Stimulated activated CD4-positive, alpha-beta T cell treated with anti-CD3 and anti-CD28 coated beads, Interleukin-1b, Interleukin-23, amount 100 ng/mL, for 24 hours (primary cell): ENCODE results near the gene ALDH3A1.
"Not testable (repeated sequence)": the region's sequence is repeated elsewhere in the genome, so short reads cannot be mapped to it uniquely, and the experiment has no call there.

ENCODE experiments used
- DNase-seq, 4 experiments: peaks; one replicate each; pipeline ENCODE4 v3.0.0-alpha.2; 2020; ENCODE audit warnings: low read depth in 4 of 4, low spot score in 1 of 4

ALDH3A1 gene

DNA sequence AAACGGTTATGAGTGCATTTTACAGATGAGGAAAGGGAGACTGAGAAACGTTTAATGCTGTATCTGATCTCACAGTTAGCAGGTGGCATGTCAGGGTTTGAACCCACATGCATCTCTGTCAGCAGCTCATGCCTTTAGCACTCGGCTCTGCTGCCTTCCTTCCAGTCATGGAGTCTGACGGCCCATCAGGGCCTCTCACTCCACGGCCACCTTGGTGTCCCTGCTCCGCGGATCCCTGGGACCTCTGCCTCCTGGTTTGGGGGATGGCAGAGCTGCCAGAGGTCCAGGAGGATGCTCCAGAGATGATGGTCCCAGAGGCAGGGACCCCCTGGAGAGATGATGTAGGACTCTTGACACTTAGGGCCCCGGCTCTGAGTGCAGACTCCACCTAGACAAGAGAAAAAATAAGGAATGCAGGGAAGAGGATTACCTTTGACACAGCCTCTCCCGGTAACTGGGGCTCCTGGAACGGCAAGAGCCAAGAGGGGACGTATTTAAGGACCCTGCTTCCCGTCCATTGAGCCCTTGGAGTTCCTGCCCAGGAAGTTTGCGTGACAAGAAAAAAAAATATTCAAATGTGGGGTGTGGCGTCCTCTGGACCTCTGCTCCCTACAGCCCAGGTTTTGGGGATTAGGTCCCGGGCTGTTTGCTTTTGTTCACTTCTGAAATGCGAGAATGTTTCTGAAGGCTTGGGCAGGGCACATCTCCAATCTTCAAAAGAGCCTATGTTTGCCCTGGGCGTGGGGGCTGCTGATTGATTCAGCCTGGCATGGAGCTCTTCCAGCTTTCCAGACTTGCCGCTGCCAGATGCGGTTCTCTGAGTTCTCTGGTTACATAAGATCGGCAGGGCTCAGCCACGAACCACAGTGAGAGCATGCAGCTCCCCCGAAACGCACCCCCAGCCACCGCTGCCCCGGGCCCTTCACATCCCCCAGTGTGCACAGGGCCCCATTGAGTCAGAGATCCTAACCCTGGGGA, at the start of gene ALDH3A1:
Gene ALDH3A1 (minus strand): TSS at position 470 of the 978 bp plus-strand sequence. CDS start 3,169 bp downstream, outside the sequence.
- no peak for DNase-seq

DNA sequence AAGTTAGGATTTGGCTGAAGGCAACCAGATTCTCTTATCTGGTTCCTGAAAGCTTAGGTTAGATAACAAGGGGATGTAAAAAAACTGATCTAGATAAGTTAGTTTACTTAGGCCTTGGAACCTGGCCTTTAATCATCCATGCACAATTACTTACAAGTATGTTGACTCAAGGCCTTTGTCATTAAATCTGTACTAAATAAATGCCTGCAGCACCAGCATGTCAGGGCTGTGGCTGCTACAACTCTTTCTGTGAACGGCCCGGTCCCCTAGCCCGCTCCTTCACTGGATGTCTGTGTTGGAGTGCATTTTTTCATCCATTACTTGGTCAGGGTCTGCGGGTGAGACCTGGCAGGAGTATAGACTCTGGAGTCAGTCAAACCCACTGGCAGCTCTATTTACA, 48.4 kb upstream of the ALDH3A1 start:
- no peak for DNase-seq

DNA sequence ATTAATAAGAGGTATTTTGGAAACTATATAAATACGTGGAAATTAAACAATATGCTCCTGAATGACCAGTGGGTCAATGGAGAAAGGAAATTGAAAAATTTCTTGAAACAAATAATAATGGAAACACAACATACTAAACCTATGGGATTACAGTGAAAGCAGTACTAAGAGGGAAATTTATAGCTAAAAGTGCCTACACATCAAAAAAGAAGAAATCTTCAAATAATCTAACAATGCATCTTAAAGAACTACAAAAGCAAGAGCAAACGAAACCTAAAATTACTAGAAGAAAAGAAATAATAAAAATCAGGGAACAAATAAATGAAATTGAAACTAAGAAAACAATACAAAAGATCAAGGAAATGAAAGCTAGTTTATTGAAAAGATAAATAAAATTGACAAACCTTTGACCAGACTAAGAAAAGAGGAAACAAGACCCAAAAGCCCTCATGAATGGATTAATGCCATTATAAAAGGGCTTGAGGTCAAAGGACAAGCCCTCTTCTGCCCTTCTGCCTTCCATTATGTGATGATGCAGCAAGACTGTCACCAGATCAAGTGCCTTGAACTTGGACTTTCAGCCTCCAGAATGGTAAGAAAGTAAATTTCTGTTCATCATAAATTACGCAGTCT, 43.9 kb upstream of the ALDH3A1 start:
- no peak for DNase-seq

DNA sequence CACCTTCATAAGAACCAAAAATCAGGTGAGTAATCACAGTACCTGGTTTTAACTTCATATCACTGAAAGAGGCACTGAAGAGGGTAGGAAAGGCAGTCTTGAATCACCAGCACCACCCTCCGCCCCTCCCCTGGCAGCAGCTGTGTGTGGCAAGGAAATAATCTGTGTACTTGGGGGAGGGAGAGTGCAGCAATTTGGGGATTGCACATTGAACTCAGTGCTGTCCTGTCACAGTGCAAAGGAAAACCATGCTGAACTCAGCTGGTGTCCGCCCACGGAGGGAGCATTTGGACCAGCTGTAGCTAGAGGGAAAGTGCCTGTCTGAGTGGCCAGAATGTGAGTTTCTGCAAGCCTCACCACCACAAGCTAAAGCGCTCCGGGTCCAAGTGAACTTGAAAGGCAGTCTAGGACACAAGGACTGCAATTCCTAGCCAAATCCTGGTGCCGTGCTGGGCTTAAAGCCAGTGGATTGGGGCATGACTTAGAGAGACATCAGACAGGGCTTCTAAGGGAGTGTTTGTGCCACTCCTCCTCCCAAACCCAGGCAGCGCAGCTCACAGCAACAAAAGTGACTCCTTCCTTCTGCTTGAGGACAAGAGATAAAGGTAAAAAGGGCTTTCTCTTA, 39.7 kb upstream of the ALDH3A1 start:
- no peak for DNase-seq

DNA sequence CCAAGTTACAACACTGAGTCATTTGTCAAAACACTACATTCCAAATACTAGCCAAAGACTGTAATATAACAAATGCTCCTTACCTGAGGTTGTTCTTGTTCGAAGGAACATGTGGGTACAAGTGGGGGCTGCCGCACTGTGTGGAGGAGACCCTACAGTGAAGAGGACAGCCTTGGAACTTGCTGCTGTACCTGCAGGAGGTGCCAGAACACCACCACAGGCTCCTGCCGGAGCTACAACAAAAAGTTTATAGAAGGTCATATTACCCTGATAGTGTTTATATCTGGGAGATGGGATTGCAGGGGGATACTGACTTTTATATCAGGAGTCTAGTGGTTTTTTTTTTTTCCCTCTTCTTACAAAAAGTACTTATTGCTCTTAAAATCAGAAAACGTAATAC, 37.8 kb upstream of the ALDH3A1 start:
- no peak for DNase-seq

DNA sequence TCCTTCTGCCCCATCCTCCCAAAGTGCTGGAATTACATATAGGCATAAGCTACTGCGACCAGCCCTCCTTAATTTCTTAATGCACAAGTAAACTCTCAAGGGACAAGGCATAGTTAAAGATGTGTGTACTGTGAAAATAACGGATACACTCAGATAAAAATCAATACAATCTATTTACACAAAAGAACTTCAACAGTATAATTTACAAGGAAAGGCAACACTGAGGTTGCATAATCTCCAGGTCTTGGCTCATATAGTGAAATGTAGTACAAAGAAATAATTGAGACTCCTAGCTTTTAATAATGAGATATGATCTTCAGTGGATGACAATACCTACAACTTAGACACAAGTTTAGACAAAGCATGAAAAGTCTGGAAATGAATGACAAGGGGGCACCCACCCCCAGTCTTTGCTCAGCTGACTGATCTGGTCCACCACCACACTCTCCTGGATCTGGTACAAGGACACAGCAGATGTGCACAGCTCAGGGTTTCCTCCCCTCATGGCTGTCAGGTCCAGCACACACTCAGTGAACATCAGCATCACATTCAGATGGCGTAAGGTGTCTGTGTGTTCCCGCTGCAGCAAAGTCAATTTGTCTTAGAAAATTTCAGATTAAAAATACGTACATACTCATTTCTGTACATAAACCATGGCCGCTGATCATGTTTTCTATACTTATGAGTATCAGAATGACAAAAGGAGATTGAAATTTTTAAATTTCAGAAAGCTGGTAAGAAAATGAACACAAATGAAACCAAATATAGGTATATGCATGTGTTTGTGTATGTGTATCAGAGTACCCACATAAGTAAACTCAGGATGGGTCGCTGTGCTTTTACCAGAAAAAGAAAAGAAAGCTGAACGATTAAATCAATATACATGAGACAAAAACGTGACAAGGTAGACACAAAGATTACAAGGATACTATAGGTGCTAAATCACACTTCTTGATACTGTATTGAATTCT, 33.7 kb upstream of the ALDH3A1 start:
- DNase-seq: no peak

DNA sequence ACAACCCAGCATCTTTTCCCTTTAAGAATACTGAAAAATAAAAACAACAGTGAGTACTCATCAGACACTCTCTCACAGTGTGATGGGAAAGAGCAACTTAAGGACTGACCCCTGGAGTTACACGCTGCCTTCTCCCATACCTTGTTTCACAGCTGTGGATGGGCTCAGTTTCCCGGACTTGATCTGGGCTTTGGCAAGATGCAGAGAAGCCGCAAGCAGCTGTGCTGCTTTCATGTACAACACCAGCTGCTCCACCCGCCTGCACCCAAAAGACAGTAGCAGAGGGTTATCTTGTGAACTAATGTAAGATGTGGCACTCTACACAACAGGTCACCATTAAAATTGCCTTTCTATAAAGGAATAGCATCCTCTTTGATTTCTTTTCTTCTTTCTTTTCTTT, 32.7 kb upstream of the ALDH3A1 start:
- no peak for DNase-seq

DNA sequence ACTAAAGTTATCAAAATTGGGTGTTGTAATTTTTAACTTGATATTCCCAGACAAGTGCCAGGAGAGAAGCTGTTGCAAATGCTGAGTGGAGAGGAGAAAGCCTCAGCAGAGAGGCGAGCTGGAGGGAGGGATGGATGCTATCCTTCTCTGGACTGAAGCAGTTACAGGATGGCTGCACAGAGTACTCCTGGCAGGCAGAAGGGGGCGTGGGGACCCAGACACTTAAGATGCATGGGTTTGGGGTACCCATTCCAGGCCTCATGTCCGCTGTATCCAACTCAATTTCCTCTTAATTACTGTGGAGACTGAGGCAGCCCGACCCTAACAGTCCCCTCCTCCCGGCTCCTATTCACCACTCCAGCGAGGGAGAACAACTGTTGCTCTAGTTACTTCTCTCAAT, 25.4 kb upstream of the ALDH3A1 start:
- DNase-seq: no peak

DNA sequence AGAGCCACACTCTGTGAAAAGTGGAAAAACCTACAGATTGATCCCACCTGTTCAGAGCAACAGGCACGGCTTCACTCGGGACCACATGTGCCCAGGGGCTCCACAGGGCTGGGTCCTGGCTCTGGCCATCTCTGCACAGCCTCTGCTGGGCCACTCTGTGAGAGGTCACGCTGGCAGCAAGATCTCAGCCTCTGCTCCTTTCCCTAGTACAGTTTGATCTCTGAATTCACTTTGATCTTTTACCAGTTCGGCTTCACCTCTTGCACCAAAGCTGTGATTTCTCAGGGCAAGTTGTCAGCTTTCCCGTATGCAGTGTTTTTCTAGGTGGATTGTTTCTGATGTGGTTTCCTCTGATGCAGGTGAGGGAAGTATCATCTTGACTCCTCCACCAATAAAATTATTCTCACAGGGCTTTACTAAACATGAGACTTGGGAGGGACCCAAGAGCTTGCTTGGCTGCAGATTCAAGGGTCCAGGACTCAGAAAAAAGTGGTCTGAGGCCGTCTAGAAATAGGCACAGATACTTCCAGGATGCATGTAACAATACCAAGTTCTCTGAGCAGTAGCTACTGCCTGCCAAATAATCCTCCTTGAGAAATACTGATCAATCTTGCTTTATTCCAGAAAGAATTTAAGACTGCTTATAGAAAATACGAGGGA, 24.0 kb upstream of the ALDH3A1 start:
- no peak for DNase-seq

DNA sequence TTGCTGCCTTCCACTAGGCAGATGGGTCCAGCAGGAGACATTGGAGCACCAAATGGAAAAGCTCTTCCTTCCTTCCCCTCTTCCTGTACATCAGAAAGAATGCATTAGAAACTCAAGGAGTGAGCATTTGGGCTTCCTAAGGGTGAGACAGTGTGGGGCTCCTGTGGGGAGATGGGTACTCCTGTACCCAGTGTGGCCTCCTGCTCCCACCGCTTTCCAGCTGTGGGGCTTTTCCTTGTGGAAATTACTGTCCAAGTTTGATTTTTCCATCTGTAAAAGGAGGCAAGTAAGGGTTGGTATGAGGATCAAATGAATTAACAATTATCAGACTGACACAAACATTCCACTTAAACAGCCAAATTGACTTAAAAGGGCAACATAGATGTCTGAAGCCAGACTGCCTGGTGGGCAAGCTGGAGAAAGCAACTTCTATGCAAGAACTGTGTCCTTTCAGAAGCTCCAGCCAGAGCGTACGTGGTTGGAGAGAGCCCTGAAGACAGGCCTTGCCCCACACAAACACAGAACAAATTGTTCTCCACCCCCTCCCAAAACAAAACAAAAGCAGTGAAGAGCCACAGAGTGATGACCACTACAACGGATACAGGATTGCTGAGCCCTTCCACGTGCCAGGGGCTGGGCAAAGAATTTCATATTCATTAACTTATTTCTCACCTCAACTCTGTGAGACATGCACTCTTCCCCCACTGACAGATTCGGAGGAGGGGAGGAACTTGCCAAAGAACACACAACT, 23.1 kb upstream of the ALDH3A1 start:
- no peak for DNase-seq

DNA sequence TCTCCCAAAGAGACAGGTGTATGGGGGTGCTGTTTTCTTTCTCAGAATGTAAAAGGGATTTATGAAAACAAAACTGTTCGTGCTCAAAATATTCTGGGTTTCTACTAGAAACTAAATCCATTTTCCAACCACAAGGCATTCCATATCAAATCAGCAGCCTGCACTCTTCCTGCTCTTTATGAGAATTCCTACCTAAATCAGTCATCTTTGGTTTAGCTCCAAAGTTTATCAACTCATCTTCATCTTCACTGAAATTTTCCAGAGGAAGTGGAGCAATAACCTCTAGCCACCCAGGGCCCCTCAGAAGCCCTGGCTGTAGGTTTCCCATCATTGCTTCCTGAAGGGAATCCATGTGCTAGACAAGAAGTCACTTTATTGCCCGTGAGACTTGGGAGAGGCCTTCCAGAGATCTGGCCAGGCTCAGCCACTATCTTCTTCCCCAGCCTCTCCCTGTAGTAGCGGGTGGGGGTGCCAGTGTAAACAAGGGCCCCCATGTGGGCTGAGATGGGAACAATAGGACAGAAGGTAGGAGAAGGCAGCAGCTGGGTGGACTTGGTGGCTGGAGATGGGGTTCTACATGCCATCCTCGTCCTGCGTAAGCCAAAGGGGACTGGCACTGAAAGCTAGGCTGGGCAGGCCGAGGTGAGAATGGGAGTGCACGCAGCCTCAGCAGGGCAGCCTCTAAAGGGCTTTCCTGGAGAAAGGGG, 22.0 kb upstream of the ALDH3A1 start:
- DNase-seq: no peak

DNA sequence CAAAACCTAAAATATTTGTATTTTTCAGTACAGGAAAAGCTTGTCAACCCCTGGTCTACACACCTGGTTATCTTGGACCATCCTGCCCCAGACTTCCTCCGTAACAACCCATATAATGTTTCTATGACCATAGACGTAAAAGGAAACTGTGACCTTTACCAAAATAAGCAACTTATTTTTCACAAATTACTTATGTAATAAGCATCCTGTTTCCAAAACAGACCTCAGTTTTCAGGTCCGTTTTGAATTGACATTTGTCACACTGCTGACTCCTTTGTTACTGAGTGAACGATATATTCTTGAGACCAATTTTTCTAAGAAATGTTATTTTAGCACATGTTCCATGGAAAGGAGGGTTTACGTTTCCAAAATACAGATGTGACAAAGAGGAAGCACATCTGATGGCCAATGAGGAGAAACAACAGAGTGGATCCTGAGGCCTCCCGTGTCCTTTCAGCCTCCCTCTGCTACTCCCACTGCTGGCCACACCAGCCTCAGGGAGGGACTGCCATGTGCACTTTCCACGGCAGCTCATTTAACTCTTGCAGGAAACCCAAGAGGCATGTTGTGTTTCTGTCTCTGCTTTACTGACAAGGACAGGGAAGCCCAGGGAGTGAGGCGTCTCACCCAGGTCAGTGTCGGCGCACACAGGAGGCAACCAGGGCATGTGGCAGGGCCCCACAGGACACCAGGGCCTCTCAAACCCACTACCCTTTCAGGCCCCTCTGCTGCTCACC, 20.1 kb upstream of the ALDH3A1 start:
- DNase-seq: no peak

DNA sequence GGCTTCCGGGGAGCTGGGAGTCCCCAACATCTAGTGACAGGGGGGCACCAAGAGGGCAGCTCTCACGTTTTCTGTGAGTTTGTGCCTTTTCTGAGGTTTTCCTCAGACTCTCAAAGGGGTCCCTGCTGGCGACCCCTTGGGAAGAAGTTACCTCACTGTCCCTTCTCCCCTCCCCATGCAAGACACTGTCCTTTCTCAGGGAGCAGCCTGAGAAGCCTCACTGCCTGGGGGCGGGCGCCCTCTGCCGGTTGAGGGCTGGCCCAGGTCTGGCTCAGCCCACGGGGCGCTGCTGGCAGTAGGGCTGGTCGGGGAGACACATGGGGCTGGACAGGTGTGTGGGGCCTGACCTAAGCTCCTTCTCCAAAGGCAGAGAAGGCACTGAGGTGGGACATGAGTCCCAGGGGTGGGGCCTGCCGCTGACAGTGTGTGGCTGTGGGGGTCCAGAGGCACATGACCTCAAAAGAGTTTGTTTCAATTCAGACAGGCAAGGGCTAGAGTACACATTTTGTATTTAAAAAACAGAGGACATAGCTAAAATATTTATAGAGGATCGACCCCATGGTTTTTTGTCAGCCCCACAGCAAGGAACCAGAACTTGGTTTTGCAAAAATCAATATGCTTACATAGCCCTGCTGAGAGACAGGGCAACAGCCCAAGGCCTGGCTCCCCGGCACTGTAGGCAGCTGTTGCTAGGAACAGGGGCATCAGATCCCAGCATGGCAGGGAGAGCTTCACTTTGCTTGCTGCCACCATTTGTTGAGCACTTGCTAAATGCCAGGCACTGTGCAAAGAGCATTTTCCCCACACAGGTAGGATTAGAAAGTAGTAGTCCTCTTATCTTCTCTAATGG, 18.5 kb upstream of the ALDH3A1 start:
- peak; percentile 66 to 73 (median 71) for DNase-seq

DNA sequence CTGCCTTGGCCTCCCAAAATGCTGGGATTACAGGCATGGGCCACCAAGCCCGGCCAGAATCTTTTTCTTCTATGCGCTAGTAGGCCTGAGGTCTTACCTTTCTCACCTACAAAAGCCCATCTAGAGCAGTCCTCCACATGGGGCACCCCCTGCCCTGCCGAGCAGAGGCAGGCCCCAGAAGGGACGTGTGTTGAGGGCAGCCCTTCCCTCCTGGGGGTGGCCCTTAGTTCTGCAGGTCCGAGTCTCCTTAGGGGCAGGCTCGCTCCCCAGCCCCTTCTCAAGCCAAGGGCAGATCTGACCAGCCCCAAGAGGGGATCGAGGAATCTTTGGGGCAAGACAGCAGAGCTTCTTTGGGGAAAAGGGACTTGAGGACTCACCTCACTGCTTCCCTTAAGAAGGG, 17.9 kb upstream of the ALDH3A1 start:
- DNase-seq: no peak

DNA sequence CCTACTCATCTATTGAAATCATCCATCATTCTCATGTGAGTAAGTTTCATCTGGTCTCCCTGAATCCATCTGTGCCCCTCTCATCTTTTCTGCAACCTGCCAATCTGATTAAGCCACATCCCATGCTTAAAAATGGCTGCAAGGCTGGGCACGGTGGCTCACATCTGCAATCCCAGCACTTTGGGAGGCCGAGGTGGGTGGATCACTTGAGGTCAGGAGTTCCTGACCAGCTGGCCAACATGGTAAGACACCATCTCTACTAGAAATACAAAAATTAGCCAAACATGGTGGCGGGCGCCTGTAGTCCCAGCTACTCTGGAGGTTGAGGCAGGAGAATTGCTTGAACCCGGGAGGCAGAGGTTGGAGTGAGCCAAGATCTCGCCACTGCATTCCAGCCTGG, 15.9 kb upstream of the ALDH3A1 start:
- not testable (repeated sequence) for DNase-seq

DNA sequence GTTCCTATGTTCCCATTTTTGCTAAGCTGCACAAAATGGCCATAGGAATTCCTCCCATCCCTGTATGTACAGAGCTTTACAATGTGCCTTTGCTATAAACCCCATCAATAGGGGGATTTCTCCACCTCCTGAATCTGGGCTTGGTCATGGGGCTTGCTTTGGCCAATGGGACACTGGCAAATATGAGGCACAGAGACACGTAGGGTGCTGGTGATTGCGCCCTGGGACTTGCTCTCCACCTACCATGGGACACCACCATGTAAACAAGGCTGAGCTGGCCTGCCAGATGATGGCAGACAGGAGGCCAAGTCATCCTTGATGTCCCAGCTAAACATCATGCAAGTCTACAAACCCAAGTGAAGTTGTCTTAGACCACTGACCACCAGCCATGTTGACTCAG, 15.3 kb upstream of the ALDH3A1 start:
- no peak for DNase-seq

DNA sequence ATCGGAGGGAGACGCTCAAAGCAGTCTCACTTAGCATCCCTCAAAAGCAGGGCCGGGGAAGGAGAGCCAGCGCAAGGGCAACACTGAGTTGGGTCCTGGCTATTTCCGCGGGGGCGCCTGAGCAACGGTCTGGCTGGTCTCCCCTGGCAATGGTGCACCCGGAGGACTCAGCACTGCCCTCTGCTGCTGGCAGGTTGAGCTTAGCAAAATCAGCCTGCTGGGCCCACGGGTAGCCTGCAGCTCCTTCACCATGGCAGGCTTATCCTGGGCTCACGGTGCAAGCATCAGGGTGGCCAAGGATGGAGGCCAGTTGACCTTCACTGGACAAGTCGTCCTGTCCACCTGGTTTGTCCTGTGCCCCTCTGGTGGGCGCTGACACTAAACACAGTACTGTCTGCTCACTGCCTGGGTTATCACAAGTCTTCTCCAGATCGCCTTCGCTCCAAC, 14.4 kb upstream of the ALDH3A1 start:
- DNase-seq: peak in 3 of 4 experiments; percentile 25 to 50 (median 29)
